Measurements from ENCODE around the gene MARCHF6. TPM values are rescaled to one million over a fixed set of nuclear protein-coding genes. Genes with fewer than 3 reads are reported as not detected.

Gene MARCHF6
- total and polyA plus RNA-seq, 9 of the 15 experiments (the other 6 are each of a cell fraction or from before 2014, with no cell fraction given), result 74.1 to 456 (median 116) TPM

DNA sequence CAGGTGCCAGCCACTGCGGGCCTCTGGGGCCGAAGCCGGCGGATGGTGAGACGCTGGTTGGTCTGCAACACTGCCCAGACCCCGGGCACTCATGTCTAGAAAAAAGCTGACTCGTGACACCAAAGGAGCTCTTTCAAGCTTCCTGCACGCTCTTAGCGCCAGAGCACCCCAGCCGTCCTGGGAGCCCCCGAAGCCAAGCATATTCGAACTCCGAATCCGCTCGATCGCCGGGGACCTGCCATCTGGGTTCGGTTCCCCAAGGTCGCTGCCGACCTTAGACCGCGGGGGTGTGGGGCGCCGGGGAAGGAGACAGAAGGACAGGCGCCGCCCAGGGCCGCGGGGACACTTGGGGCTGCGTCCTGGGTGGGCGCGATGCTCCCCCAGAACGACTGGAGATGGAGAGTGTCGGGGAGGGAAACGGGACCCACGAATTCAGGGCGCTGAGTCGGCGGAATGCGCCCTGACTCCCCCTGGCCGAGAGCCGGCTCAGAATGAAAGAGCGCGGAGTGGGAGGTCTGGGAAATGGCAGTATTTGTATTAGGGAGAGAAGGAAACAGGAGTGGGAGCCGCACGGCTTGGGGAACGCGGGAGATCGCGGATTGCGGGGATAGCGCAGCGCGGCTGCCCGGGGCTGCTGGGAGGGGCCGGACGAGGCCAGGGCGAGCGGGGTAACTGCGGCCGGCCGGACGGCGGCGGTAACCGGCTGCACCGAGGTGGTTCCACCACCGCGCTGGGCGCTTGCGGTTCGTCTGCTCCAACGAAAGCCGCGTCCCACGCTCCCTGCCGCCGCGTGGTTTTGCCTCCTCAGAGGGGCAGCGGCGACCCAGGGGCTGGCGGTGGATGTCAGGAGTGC lies 20.1 kb upstream of the MARCHF6 start (continued):
- no peak for TF ChIP-seq BRF1 (IDR thresholded peaks at IDR 0.05; ENCODE audit: borderline replicate concordance, extremely low read depth, insufficient read length)
- no peak for TF ChIP-seq RBM17 (IDR thresholded peaks at IDR 0.05; ENCODE audit: borderline replicate concordance, low read depth, low read length)
- TF ChIP-seq KDM1A (IDR thresholded peaks at IDR 0.05), result no peak
- no peak for TF ChIP-seq ZNF282 (CRISPR knock-in tag; IDR thresholded peaks at IDR 0.05)
- TF ChIP-seq, protein P1, sequence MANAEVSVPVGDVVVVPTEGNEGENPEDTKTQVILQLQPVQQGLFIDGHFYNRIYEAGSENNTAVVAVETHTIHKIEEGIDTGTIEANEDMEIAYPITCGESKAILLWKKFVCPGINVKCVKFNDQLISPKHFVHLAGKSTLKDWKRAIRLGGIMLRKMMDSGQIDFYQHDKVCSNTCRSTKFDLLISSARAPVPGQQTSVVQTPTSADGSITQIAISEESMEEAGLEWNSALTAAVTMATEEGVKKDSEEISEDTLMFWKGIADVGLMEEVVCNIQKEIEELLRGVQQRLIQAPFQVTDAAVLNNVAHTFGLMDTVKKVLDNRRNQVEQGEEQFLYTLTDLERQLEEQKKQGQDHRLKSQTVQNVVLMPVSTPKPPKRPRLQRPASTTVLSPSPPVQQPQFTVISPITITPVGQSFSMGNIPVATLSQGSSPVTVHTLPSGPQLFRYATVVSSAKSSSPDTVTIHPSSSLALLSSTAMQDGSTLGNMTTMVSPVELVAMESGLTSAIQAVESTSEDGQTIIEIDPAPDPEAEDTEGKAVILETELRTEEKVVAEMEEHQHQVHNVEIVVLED (CRISPR knock-in tag; IDR thresholded peaks at IDR 0.05), result no peak
- TF ChIP-seq PATZ1 (CRISPR knock-in tag; IDR thresholded peaks at IDR 0.05; ENCODE audit: borderline replicate concordance), result no peak
- TF ChIP-seq MAFG (tag; conservative IDR thresholded peaks at IDR 0.05), result peak; percentile 51
- no peak for TF ChIP-seq ZBTB7A (IDR thresholded peaks at IDR 0.05; ENCODE audit: borderline replicate concordance, control insufficient read depth, low read depth, low read length)
- no peak for TF ChIP-seq NEUROD1 (IDR thresholded peaks at IDR 0.05; ENCODE audit: borderline replicate concordance, low read depth, low read length, partially characterized antibody)
- no peak for TF ChIP-seq TGIF2 (CRISPR knock-in tag; IDR thresholded peaks at IDR 0.05)
- no peak for TF ChIP-seq GABPB2 (CRISPR knock-in tag; conservative IDR thresholded peaks at IDR 0.05)
- no peak for TF ChIP-seq HDGF (IDR thresholded peaks at IDR 0.05)
- TF ChIP-seq MAFF (IDR thresholded peaks at IDR 0.05; ENCODE audit: low read length), result peak; percentile 7; the same call in 1 of the 2 replicates
- no peak for TF ChIP-seq TEAD4 (IDR thresholded peaks at IDR 0.05; ENCODE audit: low read length)
- TF ChIP-seq TEAD4 (CRISPR knock-in tag; IDR thresholded peaks at IDR 0.05; ENCODE audit: borderline replicate concordance), result no peak
- TF ChIP-seq CEBPB (tag; IDR thresholded peaks at IDR 0.05), result no peak
- peak; percentile 60 for TF ChIP-seq MAFK (IDR thresholded peaks at IDR 0.05; ENCODE audit: low read length)
- TF ChIP-seq, protein P2, sequence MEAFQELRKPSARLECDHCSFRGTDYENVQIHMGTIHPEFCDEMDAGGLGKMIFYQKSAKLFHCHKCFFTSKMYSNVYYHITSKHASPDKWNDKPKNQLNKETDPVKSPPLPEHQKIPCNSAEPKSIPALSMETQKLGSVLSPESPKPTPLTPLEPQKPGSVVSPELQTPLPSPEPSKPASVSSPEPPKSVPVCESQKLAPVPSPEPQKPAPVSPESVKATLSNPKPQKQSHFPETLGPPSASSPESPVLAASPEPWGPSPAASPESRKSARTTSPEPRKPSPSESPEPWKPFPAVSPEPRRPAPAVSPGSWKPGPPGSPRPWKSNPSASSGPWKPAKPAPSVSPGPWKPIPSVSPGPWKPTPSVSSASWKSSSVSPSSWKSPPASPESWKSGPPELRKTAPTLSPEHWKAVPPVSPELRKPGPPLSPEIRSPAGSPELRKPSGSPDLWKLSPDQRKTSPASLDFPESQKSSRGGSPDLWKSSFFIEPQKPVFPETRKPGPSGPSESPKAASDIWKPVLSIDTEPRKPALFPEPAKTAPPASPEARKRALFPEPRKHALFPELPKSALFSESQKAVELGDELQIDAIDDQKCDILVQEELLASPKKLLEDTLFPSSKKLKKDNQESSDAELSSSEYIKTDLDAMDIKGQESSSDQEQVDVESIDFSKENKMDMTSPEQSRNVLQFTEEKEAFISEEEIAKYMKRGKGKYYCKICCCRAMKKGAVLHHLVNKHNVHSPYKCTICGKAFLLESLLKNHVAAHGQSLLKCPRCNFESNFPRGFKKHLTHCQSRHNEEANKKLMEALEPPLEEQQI (IDR thresholded peaks at IDR 0.05), result peak; percentile 44; the same call in 1 of the 2 replicates
- TF ChIP-seq CBX1 (IDR thresholded peaks at IDR 0.05; ENCODE audit: low read depth), result peak; percentile 73
- no peak for TF ChIP-seq ZC3H4 (CRISPR knock-in tag; IDR thresholded peaks at IDR 0.05; ENCODE audit: borderline replicate concordance)
- no peak for TF ChIP-seq HMGXB4 (CRISPR knock-in tag; IDR thresholded peaks at IDR 0.05)
